T follicular helper cell (primary cell): Measurements from ENCODE around the gene HDX.
"Not testable (repeated sequence)": the region's sequence is repeated elsewhere in the genome, so short reads cannot be mapped to it uniquely, and the experiment has no call there.

Experiments used
- DNase-seq: peaks from one replicate; pipeline ENCODE4 v3.0.0-alpha.2; 2020; ENCODE audit warnings: low read depth
- total RNA-seq, 2 experiments: gene quantifications; one replicate each; lab custom pipeline; 2026; lab: John Stamatoyannopoulos, UW

The HDX gene, protein sequence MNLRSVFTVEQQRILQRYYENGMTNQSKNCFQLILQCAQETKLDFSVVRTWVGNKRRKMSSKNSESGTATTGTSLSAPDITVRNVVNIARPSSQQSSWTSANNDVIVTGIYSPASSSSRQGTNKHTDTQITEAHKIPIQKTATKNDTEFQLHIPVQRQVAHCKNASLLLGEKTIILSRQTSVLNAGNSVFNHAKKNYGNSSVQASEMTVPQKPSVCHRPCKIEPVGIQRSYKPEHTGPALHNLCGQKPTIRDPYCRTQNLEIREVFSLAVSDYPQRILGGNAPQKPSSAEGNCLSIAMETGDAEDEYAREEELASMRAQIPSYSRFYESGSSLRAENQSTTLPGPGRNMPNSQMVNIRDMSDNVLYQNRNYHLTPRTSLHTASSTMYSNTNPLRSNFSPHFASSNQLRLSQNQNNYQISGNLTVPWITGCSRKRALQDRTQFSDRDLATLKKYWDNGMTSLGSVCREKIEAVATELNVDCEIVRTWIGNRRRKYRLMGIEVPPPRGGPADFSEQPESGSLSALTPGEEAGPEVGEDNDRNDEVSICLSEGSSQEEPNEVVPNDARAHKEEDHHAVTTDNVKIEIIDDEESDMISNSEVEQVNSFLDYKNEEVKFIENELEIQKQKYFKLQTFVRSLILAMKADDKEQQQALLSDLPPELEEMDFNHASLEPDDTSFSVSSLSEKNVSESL
- total RNA-seq: 1.2 to 2.2 reads per million in 2 experiments

DNA sequence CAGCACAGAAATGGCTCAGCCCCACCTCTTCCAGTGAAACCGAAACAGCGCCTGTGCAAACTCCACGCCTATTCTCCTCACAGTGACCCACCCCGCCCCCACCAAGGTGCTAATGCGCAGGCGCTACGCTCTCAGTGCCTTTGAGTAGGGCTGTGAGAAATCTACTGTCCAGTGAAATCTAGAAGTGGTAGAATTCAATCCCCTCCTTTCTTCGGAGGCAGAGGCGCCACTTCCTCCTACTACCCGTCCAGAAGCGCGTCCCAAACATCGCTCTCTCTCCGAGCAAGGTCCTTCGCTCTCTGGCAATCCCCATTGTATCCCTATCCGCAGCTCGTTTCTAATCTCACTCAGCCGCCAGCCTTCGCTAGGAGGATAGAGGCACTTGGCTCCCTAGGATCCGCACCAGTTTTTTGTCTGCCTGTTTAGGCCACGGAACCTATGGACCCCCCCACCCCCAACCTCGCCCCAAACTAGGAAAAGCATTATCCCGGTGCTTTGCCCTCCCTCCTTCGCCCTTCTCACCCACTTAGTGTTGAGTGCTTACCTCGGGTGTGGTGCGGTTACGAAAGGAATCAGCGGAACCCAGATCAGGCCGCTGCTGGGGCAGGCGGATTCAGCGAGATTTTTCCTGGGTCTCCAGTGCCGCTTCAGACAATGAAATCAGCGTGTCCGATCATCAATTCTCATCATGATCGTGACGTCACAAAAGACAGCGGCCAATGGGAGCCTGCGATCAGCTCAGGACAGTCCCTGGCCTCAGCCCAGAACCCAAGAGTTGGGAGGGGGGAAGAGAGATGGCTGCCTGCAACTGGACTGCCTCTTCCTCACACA is at the start of gene HDX:
HDX (minus strand) TSS at position 656 of the 831 bp plus-strand sequence. CDS start 27,056 bp downstream, outside the sequence.
- DNase-seq: peak; percentile 17

DNA sequence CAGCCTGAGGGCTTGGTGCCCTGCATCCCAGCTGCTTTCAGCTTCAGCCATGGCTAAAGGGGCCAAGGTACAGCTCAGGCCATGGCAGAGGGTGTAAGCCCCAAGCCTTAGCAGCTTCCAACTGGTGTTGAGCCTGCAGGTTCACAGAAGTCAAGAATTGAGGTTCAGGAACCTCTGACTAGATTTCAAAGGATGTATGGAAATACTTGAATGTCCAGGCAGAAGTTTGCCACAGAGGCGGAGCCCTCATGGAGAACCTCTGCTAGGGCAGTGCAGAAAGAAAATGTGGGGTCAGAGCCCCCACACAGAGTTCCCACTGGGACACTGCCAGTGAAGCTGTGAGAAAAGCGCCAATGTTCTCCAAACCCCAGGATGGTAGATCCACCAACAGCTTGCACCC is 39.1 kb upstream of the HDX start:
- not testable (repeated sequence) for DNase-seq

DNA sequence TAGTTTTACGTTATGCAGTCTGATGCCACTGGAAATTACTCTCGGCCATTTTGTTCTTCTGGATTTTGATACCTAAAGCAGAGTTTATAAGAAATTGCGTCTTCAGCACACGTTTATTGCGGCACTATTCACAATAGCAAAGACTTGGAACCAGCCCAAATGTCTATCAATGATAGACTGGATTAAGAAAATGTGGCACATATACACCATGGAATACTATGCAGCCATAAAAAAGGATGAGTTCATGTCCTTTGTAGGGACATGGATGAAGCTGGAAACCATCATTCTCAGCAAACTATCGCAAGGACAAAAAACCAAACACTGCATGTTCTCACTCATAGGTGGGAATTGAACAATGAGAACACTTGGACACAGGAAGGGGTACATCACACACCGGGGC is 35.4 kb upstream of the HDX start:
- DNase-seq: not testable (repeated sequence)

DNA sequence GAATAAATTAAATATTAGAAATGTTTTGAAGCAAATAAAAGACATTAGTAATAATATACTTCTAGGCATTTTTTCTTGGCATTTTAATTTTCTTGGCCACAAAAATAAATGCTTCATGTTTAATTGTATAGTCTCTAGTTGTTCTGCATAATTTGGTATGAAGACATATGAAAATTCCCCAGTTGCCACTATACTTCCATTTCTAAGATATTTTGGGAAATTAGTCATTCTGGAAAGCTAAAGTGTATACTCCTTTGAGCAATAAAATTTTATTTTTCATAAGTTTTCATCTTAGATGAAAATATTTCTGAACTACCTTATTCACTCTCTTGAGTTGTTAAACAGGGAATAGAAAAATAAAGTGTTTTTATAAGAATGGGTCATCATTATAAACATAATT is 13.8 kb downstream of the HDX start:
- no peak for DNase-seq

DNA sequence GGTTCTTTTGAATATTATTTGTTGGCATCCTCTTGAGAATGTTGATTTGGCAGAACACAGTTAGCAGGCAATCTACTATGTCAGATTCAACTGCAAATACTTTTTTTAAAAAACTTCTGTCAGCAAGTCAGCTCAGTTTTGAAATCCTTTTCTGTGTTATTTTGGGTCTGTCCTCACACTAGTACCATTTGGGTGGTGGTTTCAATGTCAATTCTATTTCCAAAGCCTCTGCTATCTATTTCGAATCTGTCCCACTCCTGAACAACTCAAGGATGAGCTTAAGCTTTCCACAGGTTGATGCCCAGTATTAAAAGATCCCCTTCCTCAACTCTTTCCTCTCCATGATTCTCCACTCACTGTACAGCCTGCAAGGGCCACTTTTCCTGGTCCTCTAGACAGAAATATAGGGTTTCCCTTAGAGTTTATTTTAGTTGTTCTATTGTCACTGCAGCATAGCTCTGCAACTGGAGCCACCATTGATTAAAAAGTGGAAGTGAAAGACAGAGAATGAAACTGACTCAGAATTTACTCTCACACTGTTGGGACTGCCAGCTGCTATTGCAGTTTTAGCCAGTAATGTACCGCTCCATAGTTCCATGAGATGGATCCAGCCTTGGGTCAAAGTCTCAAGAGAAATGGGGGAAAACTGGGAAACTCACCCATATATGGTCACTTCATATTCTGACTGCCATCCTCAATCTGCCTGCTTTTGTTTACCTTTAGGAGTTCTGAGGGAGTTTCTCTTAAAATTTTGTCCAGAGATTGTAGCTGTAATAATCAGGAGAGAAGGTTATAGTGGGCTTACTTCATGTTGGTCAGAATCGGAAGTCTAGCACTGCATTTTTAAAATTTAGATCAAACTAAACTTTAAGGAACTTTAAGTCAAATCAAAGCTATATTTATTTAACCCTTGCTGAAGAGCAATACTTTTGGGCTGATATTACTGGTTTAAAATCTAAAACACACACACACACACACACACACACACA is 14.6 kb downstream of the HDX start:
- no peak for DNase-seq

DNA sequence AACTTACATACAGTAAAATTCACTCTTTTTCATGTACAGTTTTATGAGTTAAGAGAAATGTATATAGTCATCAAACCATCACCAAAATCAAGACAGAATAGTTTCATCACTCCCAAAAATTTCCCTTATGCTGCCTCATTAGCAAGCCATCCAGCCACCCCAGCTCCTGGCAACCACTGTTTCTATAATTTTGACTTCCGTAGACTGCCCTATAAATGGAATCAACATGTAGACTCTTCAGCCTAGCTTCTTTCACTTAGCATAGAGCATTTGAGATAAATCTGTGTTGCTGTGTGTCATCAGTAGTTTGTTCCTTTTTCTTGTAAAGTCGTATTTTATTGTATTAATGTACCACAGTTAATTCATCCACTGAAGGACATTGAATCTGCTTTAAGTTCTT is 23.2 kb downstream of the HDX start:
- no peak for DNase-seq

DNA sequence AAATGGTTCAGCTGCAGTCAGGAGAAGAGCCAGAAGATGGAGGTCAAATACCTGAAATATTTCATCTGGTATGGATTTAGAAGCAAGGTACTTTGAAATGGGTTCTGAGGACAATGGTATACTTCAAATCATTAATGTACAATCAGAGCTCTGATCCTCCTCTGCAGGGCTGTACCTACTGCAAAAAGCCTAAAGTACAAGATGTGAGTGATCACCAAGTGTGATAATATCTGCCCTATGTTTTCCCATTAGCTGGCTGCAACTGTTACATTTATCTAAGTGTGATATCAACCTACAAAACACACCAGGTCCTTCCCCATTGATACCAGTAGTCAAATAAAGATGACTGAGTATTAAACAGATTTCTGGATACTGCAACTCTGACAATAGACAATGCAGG is 25.1 kb downstream of the HDX start:
- DNase-seq: no peak

DNA sequence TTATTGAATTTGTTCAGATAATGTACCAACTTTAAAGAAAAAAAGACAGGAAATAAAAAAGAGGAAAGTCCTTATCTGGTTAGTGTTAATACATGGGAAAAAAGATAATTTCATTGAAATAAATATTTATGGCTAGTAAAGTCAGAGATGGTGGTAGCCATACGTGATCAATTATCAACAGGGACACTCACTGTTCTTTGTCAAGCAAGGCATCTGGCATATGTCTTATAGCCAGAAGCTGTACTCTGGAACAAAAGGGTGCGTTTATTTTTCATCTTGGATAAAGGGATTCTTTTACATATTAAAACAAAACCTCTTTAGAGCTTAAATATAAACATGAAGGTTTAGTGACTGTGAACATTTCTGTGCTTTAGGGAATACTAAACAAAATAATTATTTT is 26.7 kb downstream of the HDX start:
- DNase-seq: no peak

DNA sequence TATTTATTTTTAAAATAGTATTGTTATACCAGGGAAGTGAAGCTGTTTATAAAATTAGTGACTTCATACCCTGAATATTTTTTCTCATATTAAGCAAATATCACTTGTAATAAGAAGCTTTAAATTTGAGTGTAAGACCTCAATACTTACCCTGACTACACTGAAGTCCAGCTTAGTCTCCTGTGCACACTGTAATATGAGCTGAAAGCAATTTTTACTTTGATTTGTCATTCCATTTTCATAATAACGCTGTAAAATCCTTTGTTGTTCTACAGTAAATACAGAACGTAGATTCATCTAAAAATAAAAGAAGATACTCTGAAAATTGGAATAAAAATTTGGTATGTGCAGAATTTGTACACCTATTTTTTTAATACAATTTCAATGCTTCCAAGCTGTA is 27.2 kb downstream of the HDX start:
- DNase-seq: no peak

DNA sequence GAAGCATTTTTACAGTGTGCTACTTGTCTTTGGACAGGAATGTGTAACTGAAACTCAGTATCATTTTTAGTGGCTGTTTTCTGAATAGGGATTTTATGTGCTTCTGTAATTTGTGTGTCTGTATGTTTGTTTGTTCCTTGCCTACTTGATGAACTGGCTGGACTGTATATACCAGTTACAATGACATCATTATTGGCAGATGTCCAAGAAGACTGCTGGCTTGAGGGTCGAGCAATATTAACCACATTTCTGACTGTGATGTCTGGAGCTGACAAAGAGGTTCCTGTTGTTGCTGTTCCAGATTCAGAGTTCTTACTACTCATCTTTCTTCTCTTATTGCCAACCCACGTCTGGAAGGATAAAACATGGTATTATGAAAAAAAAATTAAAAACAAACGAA is 33.0 kb downstream of the HDX start:
- no peak for DNase-seq

DNA sequence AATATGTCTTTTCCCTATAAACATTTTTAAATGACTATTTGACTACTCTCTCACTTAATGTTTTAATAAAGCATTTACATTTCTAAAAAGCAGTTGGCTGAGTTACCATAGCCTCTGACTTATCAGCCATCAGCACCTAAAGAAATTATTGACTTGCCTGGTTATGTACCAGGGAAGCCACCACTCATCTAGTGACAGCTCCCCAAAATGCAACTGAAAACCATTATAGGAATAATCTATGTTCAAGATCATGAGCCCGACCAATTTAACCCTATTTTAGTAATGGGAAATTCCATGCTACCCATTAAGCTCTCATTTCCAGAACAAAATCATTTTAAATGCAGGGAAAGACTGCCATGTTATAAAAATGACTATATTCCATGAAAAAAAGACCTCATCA is 34.4 kb downstream of the HDX start:
- no peak for DNase-seq

DNA sequence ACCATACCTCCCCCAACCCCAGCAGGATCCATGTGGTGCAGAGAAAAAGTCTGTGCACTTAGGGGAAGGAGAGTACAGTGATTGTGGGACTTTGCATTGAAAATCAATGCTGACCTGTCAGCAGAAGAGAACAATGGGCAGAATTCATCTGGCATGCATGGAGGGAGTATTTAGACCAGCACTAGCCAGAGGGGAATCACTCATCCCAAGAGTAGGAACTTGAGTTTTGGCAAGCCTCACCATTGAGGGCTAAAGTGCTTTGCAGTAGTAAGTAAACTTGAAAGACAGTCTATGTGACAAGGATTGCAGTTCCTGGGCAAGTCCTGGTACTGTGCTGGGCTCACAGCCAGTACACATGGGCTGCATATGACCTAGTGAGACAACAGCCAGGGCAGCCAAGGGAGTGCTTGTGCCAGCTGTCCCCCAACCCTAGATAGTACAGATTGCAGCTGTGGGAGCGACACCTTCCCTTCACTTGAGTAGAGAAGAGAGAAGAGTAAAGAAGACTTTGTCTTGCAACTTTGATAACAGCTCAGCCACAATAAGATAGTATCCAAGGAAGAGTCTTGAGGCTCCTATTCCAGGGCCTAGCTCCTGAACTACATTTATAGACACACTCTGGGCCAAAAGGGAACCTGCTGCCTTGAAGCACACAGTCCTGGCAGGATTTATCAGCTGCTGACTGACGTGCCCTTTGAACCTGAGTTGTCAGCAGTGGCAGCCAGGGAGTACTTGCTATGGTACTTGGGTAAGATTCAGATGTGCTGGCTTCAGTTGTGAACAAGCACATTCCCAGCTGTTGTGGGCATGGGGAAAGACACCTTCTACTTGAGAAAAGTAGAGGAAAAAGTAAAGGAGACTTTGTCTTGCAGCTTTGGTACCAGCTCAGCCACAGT is 48.7 kb downstream of the HDX start:
- no peak for DNase-seq

DNA sequence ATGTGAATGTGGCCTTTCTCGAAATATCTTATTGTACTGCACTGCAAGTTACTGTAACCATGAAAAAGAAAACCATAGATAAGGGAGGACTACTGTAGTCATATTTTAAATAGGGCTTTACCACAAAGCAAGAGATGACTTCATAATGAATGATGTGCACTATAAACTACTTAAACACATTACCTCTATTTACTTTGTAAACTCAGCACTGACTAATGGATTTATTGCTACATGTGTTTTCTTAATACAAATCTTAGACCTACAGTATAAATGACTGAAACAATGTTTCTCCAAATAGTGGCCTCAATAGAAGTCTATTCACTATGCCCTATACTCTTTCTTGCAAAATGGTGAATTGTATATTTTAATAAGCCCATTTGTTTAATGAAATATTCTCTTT is 61.1 kb downstream of the HDX start:
- no peak for DNase-seq

DNA sequence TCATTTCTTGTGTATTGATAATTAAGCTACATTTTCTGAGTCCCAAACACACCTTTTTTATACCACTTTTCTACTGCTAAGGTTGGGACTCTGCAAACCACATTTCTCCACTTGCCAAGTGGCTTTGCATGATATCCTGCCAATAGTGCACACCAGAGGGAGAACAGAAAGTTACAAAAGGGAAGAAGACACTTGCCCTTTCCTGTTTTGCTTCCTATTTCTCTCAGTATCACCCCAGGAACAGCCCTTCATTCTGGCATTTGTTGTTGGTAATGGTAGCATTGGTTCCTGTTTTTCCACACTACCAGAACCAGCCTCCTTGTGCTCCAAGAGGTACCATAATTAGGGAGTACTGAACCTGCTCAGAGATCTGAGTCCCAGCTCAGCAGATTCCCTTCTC is 87.1 kb downstream of the HDX start:
- DNase-seq: no peak

DNA sequence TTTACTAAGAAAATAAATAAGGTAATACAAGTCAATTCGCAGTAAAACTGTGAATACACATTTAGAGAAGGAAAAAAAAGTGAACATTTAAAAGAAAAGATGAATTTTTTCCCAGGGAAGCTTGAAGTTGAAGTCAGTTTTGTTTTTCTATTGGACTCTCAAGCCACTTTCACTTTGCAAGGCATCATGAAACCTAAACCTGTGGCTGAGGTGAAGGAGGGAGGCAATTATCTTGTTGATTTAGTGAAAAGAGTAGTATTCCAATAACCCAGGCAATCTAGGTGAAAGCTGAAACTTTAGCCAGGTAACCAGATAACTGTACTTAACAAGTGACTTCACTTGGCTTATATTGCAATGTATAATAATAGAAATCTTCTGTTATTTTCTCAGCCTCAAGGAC is 138.6 kb downstream of the HDX start:
- DNase-seq: no peak

DNA sequence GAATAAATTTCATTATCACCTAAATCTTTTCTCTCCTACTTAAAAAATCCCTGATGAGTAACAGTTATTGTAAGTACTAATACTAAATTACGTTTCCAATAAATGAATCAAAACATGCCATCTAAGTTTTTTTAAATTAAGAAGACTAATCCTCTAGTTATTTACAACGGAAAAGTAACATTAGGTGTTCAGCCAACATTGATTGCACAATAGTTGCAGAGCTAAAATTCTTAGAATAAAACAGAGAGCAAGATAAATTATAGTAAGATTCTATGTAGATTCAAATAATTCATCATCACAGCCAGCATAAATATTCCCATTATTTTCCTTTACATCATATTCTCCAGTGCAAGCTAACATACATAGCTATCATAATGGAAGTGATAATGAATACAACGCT is 139.2 kb downstream of the HDX start:
- no peak for DNase-seq

DNA sequence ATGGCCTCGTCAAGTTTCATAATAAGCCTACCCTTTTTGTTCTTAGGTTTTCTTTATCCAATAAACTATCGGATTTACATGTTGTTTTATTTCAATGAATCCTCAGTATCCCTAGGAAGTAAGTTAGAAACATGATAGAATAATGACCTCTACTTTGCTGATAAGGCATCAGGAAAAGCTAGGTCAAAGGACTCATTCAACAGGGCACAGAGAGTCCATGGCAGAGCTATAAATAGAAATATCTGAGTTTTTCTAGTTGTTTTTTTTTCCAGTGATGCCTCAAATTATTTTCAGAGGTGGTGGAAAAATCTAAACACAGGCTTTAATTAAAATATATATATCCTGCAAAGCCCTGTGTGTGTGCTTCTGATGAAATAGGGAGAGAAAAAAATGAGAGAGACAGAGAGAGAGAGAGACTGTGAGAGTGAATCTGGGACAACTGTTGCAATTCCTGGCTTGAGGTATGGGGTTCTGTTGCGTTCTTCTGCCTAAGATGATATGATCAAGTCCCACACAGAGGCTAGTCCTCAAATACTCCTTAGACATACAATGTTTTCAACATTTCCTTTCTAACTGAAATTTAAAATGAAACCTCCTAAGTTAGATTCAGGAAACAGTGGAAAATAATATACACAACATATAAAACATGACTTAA is 139.9 kb downstream of the HDX start:
- no peak for DNase-seq

DNA sequence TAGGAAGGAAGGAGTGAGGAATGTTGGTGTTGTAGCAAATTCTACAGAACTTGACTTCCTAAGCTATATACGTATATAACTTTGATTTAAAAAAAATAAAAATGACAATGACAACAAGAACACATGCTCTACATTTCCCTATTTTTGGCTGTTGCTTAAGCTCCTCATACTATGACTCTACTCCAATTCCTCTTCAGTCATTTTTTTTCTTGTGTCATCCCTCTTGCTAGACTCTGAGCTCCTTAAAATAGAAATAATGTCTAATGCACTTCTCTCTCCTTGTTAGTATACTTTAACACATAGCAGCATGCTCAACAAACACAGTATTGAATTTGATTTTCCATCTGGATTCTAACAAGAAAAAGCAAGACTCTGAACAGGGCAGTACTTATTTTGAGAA is 144.0 kb downstream of the HDX start:
- no peak for DNase-seq

DNA sequence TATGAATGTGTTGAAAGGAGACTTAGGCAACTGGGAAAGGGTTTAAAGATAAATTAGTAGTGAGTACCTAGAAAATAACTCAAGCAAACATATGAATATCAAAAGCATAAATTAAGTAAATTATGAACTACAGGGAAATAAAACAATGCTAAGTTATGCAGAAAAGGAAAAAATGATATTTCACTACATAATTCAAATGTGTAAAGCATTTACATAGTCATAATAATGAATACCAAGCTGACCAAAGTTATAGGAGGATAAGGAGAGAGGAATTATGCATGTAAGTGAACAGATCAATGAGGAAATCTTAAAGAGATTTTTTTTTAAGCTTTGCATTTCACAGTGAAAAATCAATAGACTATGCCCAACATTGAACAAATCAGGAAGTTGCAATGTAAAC is 145.0 kb downstream of the HDX start:
- DNase-seq: no peak

DNA sequence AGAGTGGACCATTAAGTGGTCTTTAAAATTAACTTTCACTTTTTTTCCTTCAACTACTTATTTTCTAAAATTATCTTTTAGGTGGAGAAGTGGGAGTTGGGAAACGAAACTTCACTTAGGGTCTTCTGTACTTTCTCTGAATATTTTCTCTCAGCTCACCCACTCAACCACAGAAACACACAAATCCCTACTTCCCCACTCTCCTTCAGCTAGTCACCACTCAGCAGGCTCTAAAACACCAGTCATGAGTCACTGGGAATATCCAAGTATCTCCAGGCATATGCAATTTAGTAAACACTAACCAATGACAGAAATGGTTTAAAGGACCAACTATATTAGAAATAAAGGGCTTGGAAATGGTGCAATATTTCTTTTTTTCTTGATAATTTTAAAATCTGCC is 161.3 kb downstream of the HDX start:
- DNase-seq: no peak
